Stimulated activated naive B cell treated with anti-CD40 and anti-IgM and Interleukin-4, amounts not matched to agents 10 μg/mL and 1 μg/mL and 100 μg/mL, for 72 hours (primary cell): ENCODE results near the gene STX3.
"Not testable (repeated sequence)": the region's sequence is repeated elsewhere in the genome, so short reads cannot be mapped to it uniquely, and the experiment has no call there.

Source experiments
- ATAC-seq, 2 donors: fragments of 150-1000 bp; cut with Tn5 transposase; replicated peaks; 2 replicates each; pipeline ENCODE4 v1.10.0; 2021; ENCODE audit warnings: moderate library complexity in 1 of 2
- DNase-seq: peaks from one replicate; pipeline ENCODE4 v3.0.0; 2021
- H3K27ac Mint-ChIP-seq: one replicate; pipeline ENCODE4 v1.8.0; 2022; ENCODE audit warnings: mild to moderate bottlenecking, mixed read lengths
- H3K27me3 Mint-ChIP-seq, 2 donors: one replicate each; pipeline ENCODE4 v1.8.0; 2022; ENCODE audit warnings: mixed read lengths in 2 of 2
- H3K36me3 Mint-ChIP-seq, 2 donors: one replicate each; pipeline ENCODE4 v1.8.0; 2022; ENCODE audit warnings: mixed read lengths in 2 of 2, mild to moderate bottlenecking in 1 of 2
- H3K4me1 Mint-ChIP-seq, 2 donors: one replicate each; pipeline ENCODE4 v1.8.0; 2022; ENCODE audit warnings: mixed read lengths in 2 of 2, mild to moderate bottlenecking in 1 of 2
- H3K4me3 Mint-ChIP-seq, 2 donors: one replicate each; pipeline ENCODE4 v1.8.0; 2022; ENCODE audit warnings: mild to moderate bottlenecking in 2 of 2, mixed read lengths in 2 of 2, moderate library complexity in 1 of 2
- H3K9me3 Mint-ChIP-seq, 2 donors: one replicate each; pipeline ENCODE4 v1.8.0; 2022; ENCODE audit warnings: mixed read lengths in 2 of 2, mild to moderate bottlenecking in 1 of 2

The STX3 gene

GRCh38 chr11:59769111-59769510 is 13.9 kb downstream of the STX3 start:
- no peak for ATAC-seq

GRCh38 chr11:59769828-59770227 is 14.7 kb downstream of the STX3 start:
- peaks cover 15 to 32% of the 10 kb centered on the region in 2 donors for H3K4me1 Mint-ChIP-seq
- no peaks in the 10 kb centered on the region for H3K27me3 Mint-ChIP-seq
- H3K27ac Mint-ChIP-seq = no peak overlapping the region
- no peak for ATAC-seq
- peaks cover 2 to 7% of the 10 kb centered on the region in 2 donors for H3K36me3 Mint-ChIP-seq
- no peak for DNase-seq
- H3K4me3 Mint-ChIP-seq = no peak overlapping the region
- H3K9me3 Mint-ChIP-seq = peaks cover 0 to 5% of the 10 kb centered on the region in 2 donors

More at GRCh38 chr11:59769111-59769510, 13.9 kb downstream of the STX3 start:
- peaks cover 2 to 7% of the 10 kb centered on the region in 2 donors for H3K36me3 Mint-ChIP-seq
- peaks cover 17 to 32% of the 10 kb centered on the region in 2 donors for H3K4me1 Mint-ChIP-seq
- H3K27me3 Mint-ChIP-seq = no peaks in the 10 kb centered on the region
- peaks cover 0 to 5% of the 10 kb centered on the region in 2 donors for H3K9me3 Mint-ChIP-seq
- no peak for DNase-seq
- no peak overlapping the region for H3K4me3 Mint-ChIP-seq
- H3K27ac Mint-ChIP-seq = no peak overlapping the region

- Mint-ChIP-seq H3K27ac (peak overlapping the region; percentile 37), H3K27me3 (no peaks in the 10 kb centered on the region), H3K4me3 (no peak overlapping the region), H3K36me3 (peaks cover 2 to 7% of the 10 kb centered on the region in 2 donors), H3K4me1 (peaks cover 11 to 27% of the 10 kb centered on the region in 2 donors), H3K9me3 (peaks cover 0 to 5% of the 10 kb centered on the region in 2 donors)
- DNase-seq (no peak), ATAC-seq (no peak)
Measured at GRCh38 chr11:59770319-59770718, 15.1 kb downstream of the STX3 start.

- Mint-ChIP-seq H3K27me3 (no peaks in the 10 kb centered on the region), H3K27ac (peak overlapping the region; percentile 37), H3K4me3 (no peak overlapping the region), H3K9me3 (peaks cover 0 to 5% of the 10 kb centered on the region in 2 donors), H3K36me3 (peaks cover 4 to 13% of the 10 kb centered on the region in 2 donors), H3K4me1 (peaks cover 11 to 31% of the 10 kb centered on the region in 2 donors)
- no peak for ATAC-seq
- DNase-seq = no peak
Measured at GRCh38 chr11:59770869-59771268, 15.7 kb downstream of the STX3 start.

GRCh38 chr11:59771605-59772004 is 16.4 kb downstream of the STX3 start:
- Mint-ChIP-seq H3K36me3 (peaks cover 5 to 14% of the 10 kb centered on the region in 2 donors), H3K27ac (peak overlapping the region; percentile 93)

GRCh38 chr11:59773083-59773440 is 17.9 kb downstream of the STX3 start:
- no peaks in the 10 kb centered on the region for H3K27me3 Mint-ChIP-seq
- DNase-seq (no peak), ATAC-seq (no peak)
- H3K27ac Mint-ChIP-seq = peak overlapping the region; percentile 93
- no peak overlapping the region for H3K4me3 Mint-ChIP-seq
- H3K36me3 Mint-ChIP-seq = peaks cover 11 to 14% of the 10 kb centered on the region in 2 donors
- H3K9me3 Mint-ChIP-seq = peaks cover 0 to 5% of the 10 kb centered on the region in 2 donors
- peaks cover 18 to 23% of the 10 kb centered on the region in 2 donors for H3K4me1 Mint-ChIP-seq

More at GRCh38 chr11:59771605-59772004, 16.4 kb downstream of the STX3 start:
- peak overlapping the region; percentile 1 to 20 for H3K4me3 Mint-ChIP-seq
- peak in 1 of 2 donors; percentile 7 for ATAC-seq
- peaks cover 0 to 5% of the 10 kb centered on the region in 2 donors for H3K9me3 Mint-ChIP-seq
- H3K4me1 Mint-ChIP-seq = peaks cover 12 to 30% of the 10 kb centered on the region in 2 donors
- H3K27me3 Mint-ChIP-seq = no peaks in the 10 kb centered on the region
- DNase-seq = no peak

GRCh38 chr11:59776210-59777066 is 21.3 kb downstream of the STX3 start:
- peaks cover 18 to 23% of the 10 kb centered on the region in 2 donors for H3K36me3 Mint-ChIP-seq
- peaks cover 17 to 18% of the 10 kb centered on the region in 2 donors for H3K4me1 Mint-ChIP-seq
- DNase-seq (no peak), ATAC-seq (peak in 1 of 2 donors; percentile 44)
- peaks cover 0 to 3% of the 10 kb centered on the region in 2 donors for H3K9me3 Mint-ChIP-seq
- H3K4me3 Mint-ChIP-seq = no peak overlapping the region
- no peaks in the 10 kb centered on the region for H3K27me3 Mint-ChIP-seq
- no peak overlapping the region for H3K27ac Mint-ChIP-seq

GRCh38 chr11:59777104-59777503 is 21.9 kb downstream of the STX3 start:
- no peaks in the 10 kb centered on the region for H3K27me3 Mint-ChIP-seq
- H3K27ac Mint-ChIP-seq = no peak overlapping the region
- no peak overlapping the region for H3K4me3 Mint-ChIP-seq
- peaks cover 10 to 18% of the 10 kb centered on the region in 2 donors for H3K4me1 Mint-ChIP-seq
- no peak for ATAC-seq
- no peak for DNase-seq
- H3K9me3 Mint-ChIP-seq = no peaks in the 10 kb centered on the region
- H3K36me3 Mint-ChIP-seq = peaks cover 21 to 27% of the 10 kb centered on the region in 2 donors

- Mint-ChIP-seq H3K4me3 (no peak overlapping the region), H3K9me3 (no peaks in the 10 kb centered on the region), H3K36me3 (peaks cover 21 to 27% of the 10 kb centered on the region in 2 donors), H3K27me3 (no peaks in the 10 kb centered on the region), H3K27ac (no peak overlapping the region), H3K4me1 (peaks cover 5 to 18% of the 10 kb centered on the region in 2 donors)
- no peak for DNase-seq
- no peak for ATAC-seq
Measured at GRCh38 chr11:59778122-59778521, 22.9 kb downstream of the STX3 start.

- no peak overlapping the region for H3K4me3 Mint-ChIP-seq
- H3K27ac Mint-ChIP-seq = no peak overlapping the region
- ATAC-seq = no peak
- no peak for DNase-seq
- H3K4me1 Mint-ChIP-seq = peaks cover 8 to 18% of the 10 kb centered on the region in 2 donors
- peaks cover 23 to 30% of the 10 kb centered on the region in 2 donors for H3K36me3 Mint-ChIP-seq
- H3K27me3 Mint-ChIP-seq = no peaks in the 10 kb centered on the region
- peaks cover 2 to 4% of the 10 kb centered on the region in 2 donors for H3K9me3 Mint-ChIP-seq
Measured at GRCh38 chr11:59779487-59779886, 24.3 kb downstream of the STX3 start.

- ATAC-seq = no peak
- H3K4me3 Mint-ChIP-seq = no peak overlapping the region
- H3K27ac Mint-ChIP-seq = no peak overlapping the region
- no peak for DNase-seq
- H3K4me1 Mint-ChIP-seq = peaks cover 6 to 7% of the 10 kb centered on the region in 2 donors
- H3K9me3 Mint-ChIP-seq = peaks cover 2 to 4% of the 10 kb centered on the region in 2 donors
- peaks cover 18 to 24% of the 10 kb centered on the region in 2 donors for H3K36me3 Mint-ChIP-seq
- no peaks in the 10 kb centered on the region for H3K27me3 Mint-ChIP-seq
Measured at GRCh38 chr11:59782080-59782479, 26.9 kb downstream of the STX3 start.

- Mint-ChIP-seq H3K27ac (no peak overlapping the region), H3K4me3 (no peak overlapping the region), H3K9me3 (peaks cover 2 to 4% of the 10 kb centered on the region in 2 donors), H3K27me3 (no peaks in the 10 kb centered on the region), H3K4me1 (peaks cover 6 to 7% of the 10 kb centered on the region in 2 donors), H3K36me3 (peaks cover 19 to 34% of the 10 kb centered on the region in 2 donors)
- DNase-seq = no peak
- no peak for ATAC-seq
Measured at GRCh38 chr11:59783632-59784090, 28.5 kb downstream of the STX3 start.

GRCh38 chr11:59784441-59784840 is 29.3 kb downstream of the STX3 start:
- H3K4me3 Mint-ChIP-seq, H3K27ac Mint-ChIP-seq, DNase-seq, H3K4me1 Mint-ChIP-seq, ATAC-seq, H3K27me3 Mint-ChIP-seq, H3K9me3 Mint-ChIP-seq: not testable (repeated sequence)
- peaks cover 24 to 40% of the 10 kb centered on the region in 2 donors for H3K36me3 Mint-ChIP-seq

GRCh38 chr11:59785818-59786217 is 30.6 kb downstream of the STX3 start:
- no peak for ATAC-seq
- no peaks in the 10 kb centered on the region for H3K27me3 Mint-ChIP-seq
- H3K4me3 Mint-ChIP-seq = no peak overlapping the region
- H3K4me1 Mint-ChIP-seq = peaks cover 6 to 7% of the 10 kb centered on the region in 2 donors
- DNase-seq = no peak
- no peak overlapping the region for H3K27ac Mint-ChIP-seq
- peaks cover 22 to 32% of the 10 kb centered on the region in 2 donors for H3K36me3 Mint-ChIP-seq
- peaks cover 2 to 4% of the 10 kb centered on the region in 2 donors for H3K9me3 Mint-ChIP-seq

- Mint-ChIP-seq H3K9me3 (peaks cover 2 to 4% of the 10 kb centered on the region in 2 donors), H3K4me3 (no peak overlapping the region), H3K27me3 (no peaks in the 10 kb centered on the region), H3K36me3 (peaks cover 18 to 34% of the 10 kb centered on the region in 2 donors), H3K27ac (no peak overlapping the region), H3K4me1 (peaks cover 6 to 7% of the 10 kb centered on the region in 2 donors)
- DNase-seq (no peak), ATAC-seq (no peak)
Measured at GRCh38 chr11:59787255-59787588, 32.0 kb downstream of the STX3 start.
